ENCODE measurements around the gene USP33.
"Not testable (repeated sequence)": the region's sequence is repeated elsewhere in the genome, so short reads cannot be mapped to it uniquely, and the experiment has no call there.

The USP33 gene

GRCh38 chr1:77739235-77739634 lies 20.4 kb downstream of the USP33 start:
- DNase-seq (ENCODE audit: low read depth in 2 of 2) = no peak

- DNase-seq (ENCODE audit: low read depth in 2 of 2) = no peak
Observed at GRCh38 chr1:77732090-77732489, 27.6 kb downstream of the USP33 start.

- DNase-seq (ENCODE audit: low read depth in 2 of 2) = no peak
Observed at GRCh38 chr1:77725706-77726105, 33.9 kb downstream of the USP33 start.

GRCh38 chr1:77718181-77718580 lies 41.5 kb downstream of the USP33 start:
- no peak for DNase-seq (ENCODE audit: low read depth in 2 of 2)

GRCh38 chr1:77716065-77716464 lies 43.6 kb downstream of the USP33 start:
- no peak for DNase-seq (ENCODE audit: low read depth in 2 of 2)

- no peak for DNase-seq (ENCODE audit: low read depth in 2 of 2)
Observed at GRCh38 chr1:77709727-77710126, 49.9 kb downstream of the USP33 start.

GRCh38 chr1:77706321-77706720 lies 53.3 kb downstream of the USP33 start:
- no peak for DNase-seq (ENCODE audit: low read depth in 2 of 2)

GRCh38 chr1:77704736-77705135 lies 54.9 kb downstream of the USP33 start:
- DNase-seq (ENCODE audit: low read depth in 2 of 2) = no peak

- not testable (repeated sequence) for DNase-seq (ENCODE audit: low read depth in 2 of 2)
Observed at GRCh38 chr1:77699673-77700072, 60.0 kb downstream of the USP33 start.

- DNase-seq (ENCODE audit: low read depth in 2 of 2) = no peak
Observed at GRCh38 chr1:77697441-77697840, 62.2 kb downstream of the USP33 start.

- no peak for DNase-seq (ENCODE audit: low read depth in 2 of 2)
Observed at GRCh38 chr1:77688939-77689338, 70.7 kb downstream of the USP33 start.

GRCh38 chr1:77687519-77687906 lies 72.1 kb downstream of the USP33 start:
- no peak for DNase-seq (ENCODE audit: low read depth in 2 of 2)

GRCh38 chr1:77686796-77687518 lies 72.7 kb downstream of the USP33 start:
- no peak for DNase-seq (ENCODE audit: low read depth in 2 of 2)

- DNase-seq (ENCODE audit: low read depth in 2 of 2) = peak; percentile 84 to 85
Observed at GRCh38 chr1:77683160-77684148, 76.2 kb downstream of the USP33 start.

GRCh38 chr1:77682460-77683159 lies 77.0 kb downstream of the USP33 start, which contains the start of gene ZZZ3:
TSS of gene ZZZ3 (minus strand) at chr1:77682658. CDS start at chr1:77633354, 49,304 bp downstream.
- DNase-seq (ENCODE audit: low read depth in 2 of 2) = peak; percentile 85 to 91

- DNase-seq (ENCODE audit: low read depth in 2 of 2) = no peak
Observed at GRCh38 chr1:77680173-77680572, 79.5 kb downstream of the USP33 start.

- no peak for DNase-seq (ENCODE audit: low read depth in 2 of 2)
Observed at GRCh38 chr1:77678660-77679610, 80.7 kb downstream of the USP33 start.

GRCh38 chr1:77674807-77675206 lies 84.8 kb downstream of the USP33 start:
- not testable (repeated sequence) for DNase-seq (ENCODE audit: low read depth in 2 of 2)

GRCh38 chr1:77673716-77674355 lies 85.8 kb downstream of the USP33 start:
- DNase-seq (ENCODE audit: low read depth in 2 of 2) = no peak

- DNase-seq (ENCODE audit: low read depth in 2 of 2) = no peak
Observed at GRCh38 chr1:77673030-77673429, 86.6 kb downstream of the USP33 start.

All from stimulated activated CD4-positive, alpha-beta T cell treated with anti-CD3 and anti-CD28 coated beads, Interleukin-1b, Interleukin-23, amount 100 ng/mL, for 4 hours (primary cell).